Gastroesophageal sphincter (tissue), 4 donors: ENCODE results near the gene FNDC10. TPM values are rescaled to one million over a fixed set of nuclear protein-coding genes. Genes with fewer than 3 reads are reported as not detected.
"Not testable (repeated sequence)": the region's sequence is repeated elsewhere in the genome, so short reads cannot be mapped to it uniquely, and the experiment has no call there.

Experiments
- ATAC-seq: fragments of 150-250 bp; one replicate; pipeline ENCODE4 v1.9.1; 2016; ENCODE audit warnings: mild to moderate bottlenecking, moderate library complexity
- H3K27ac ChIP-seq, 4 donors: fragments of 200-600 bp; sonication (generic) in 3 of 4; 1 replicate in 3 of 4; 2 replicates in 1 of 4; pipeline ENCODE4 v1.5.1; 2016 to 2019
- H3K27me3 ChIP-seq: fragments of 200-600 bp; sonication (generic); one replicate; pipeline ENCODE4 v1.5.1; 2019
- H3K36me3 ChIP-seq, 2 donors: fragments of 200-600 bp; sonication (generic); one replicate each; pipeline ENCODE4 v1.5.1; 2019; ENCODE audit warnings: control low read depth in 1 of 2
- H3K4me1 ChIP-seq, 3 donors: fragments of 200-600 bp; sonication (generic); 1 replicate in 2 of 3; 2 replicates in 1 of 3; pipeline ENCODE4 v1.5.1; 2016 to 2019; ENCODE audit warnings: control low read depth in 2 of 3
- H3K4me3 ChIP-seq, 2 donors: fragments of 200-600 bp; sonication (generic); one replicate each; pipeline ENCODE4 v1.5.1; 2019; ENCODE audit warnings: mild to moderate bottlenecking in 1 of 2, moderate library complexity in 1 of 2
- H3K9me3 ChIP-seq, 3 donors: fragments of 200-600 bp; sonication (generic); one replicate each; pipeline ENCODE4 v1.5.1; 2017 to 2019; ENCODE audit warnings: control low read depth in 2 of 3
- EP300 ChIP-seq: sonication (generic); formaldehyde crosslinking; IDR thresholded peaks from one replicate; pipeline ENCODE4 v1.6.1; 2017; ENCODE audit warnings: antibody characterized with exemption, mild to moderate bottlenecking
- POLR2A ChIP-seq, 2 donors: fragments of 450-650 bp; IDR thresholded peaks; one replicate each; pipeline ENCODE4 v1.6.1; 2017; ENCODE audit warnings: antibody characterized with exemption in 2 of 2, mild to moderate bottlenecking in 2 of 2, moderate library complexity in 1 of 2
- POLR2AphosphoS5 ChIP-seq: sonication (generic); formaldehyde crosslinking; IDR thresholded peaks from one replicate; pipeline ENCODE4 v1.6.1; 2017; ENCODE audit warnings: antibody characterized with exemption
- WGBS, 2 donors: methylation state at CpG; one replicate each; pipeline ENCODE4 v1.1.5; 2018; ENCODE audit warnings: low coverage in 1 of 2; 5-methylcytosine and 5-hydroxymethylcytosine counted together
- total RNA-seq, 4 donors: library from RNA; depleted of rRNA; stranded (reverse); fragments of >200 nt; gene quantifications; one replicate each; pipeline ENCODE4 v1.1.0, GENCODE V29; 2016
- TF ChIP-seq, protein P1 (sequence below), 4 experiments: fragments of 200-600 bp in 2 of 4; fragments of 450-650 bp in 2 of 4; sonication (generic) in 1 of 4; IDR thresholded peaks; one replicate each; pipeline ENCODE4 v1.5.1; 2017 to 2019; ENCODE audit warnings: antibody characterized with exemption in 4 of 4, mild to moderate bottlenecking in 2 of 4, moderate library complexity in 2 of 4

The FNDC10 gene
- total RNA-seq, 4 donors from 2014 or later, result 0.54 TPM; not detected in 2

DNA sequence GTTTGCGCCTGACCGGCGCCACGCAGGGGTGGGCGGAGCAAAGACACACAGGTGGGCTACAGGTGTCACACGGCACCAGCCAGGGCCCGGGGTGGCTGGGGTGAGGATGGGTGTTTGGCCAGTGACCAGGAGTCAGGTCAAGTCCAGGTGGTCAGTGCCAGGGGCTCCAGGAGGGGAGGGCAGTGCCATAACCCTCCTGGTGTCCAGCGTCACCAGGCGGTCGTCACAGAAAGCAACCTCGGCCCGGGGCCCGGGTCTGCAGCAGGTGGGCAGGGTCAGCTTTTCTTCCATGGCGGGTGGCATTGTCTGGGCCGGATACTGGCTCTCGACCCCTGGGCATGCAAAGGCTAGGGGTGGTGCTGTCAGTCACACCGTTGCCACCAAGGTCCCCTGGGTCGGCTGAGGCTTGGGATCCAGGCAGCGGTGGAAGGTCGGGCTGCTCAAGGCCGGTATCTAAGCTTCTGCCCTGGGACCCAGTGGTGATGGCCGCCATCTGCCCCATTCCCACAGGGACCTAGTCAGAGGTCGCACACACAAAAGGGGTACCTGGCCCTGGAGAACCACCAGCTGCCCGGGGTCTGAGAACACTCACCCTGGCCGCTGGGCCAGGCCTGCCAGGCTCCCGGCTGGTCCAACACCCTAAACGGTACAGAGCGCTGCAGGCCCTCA, 1.8 kb downstream of the FNDC10 start:
- no peaks in the 10 kb centered on the region for H3K36me3 ChIP-seq
- H3K4me3 ChIP-seq, result no peak overlapping the region
- H3K27me3 ChIP-seq, result peaks cover 67% of the 10 kb centered on the region
- no peak overlapping the region for H3K27ac ChIP-seq
- ATAC-seq, result no peak
- H3K4me1 ChIP-seq, result peaks cover 0 to 31% (median 11%) of the 10 kb centered on the region in 3 donors
- 56% methylated on average over 5 of the region's 28 CpGs; no CpG with 5 or more reads in 1 of the 2 donors for WGBS, 2 donors
- no peaks in the 10 kb centered on the region for H3K9me3 ChIP-seq
- TF ChIP-seq EP300 (no peak), POLR2AphosphoS5 (no peak), POLR2A (IDR thresholded peaks at IDR 0.05) (no peak)
- TF ChIP-seq, protein P1, sequence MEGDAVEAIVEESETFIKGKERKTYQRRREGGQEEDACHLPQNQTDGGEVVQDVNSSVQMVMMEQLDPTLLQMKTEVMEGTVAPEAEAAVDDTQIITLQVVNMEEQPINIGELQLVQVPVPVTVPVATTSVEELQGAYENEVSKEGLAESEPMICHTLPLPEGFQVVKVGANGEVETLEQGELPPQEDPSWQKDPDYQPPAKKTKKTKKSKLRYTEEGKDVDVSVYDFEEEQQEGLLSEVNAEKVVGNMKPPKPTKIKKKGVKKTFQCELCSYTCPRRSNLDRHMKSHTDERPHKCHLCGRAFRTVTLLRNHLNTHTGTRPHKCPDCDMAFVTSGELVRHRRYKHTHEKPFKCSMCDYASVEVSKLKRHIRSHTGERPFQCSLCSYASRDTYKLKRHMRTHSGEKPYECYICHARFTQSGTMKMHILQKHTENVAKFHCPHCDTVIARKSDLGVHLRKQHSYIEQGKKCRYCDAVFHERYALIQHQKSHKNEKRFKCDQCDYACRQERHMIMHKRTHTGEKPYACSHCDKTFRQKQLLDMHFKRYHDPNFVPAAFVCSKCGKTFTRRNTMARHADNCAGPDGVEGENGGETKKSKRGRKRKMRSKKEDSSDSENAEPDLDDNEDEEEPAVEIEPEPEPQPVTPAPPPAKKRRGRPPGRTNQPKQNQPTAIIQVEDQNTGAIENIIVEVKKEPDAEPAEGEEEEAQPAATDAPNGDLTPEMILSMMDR (IDR thresholded peaks at IDR 0.05), result no peak

DNA sequence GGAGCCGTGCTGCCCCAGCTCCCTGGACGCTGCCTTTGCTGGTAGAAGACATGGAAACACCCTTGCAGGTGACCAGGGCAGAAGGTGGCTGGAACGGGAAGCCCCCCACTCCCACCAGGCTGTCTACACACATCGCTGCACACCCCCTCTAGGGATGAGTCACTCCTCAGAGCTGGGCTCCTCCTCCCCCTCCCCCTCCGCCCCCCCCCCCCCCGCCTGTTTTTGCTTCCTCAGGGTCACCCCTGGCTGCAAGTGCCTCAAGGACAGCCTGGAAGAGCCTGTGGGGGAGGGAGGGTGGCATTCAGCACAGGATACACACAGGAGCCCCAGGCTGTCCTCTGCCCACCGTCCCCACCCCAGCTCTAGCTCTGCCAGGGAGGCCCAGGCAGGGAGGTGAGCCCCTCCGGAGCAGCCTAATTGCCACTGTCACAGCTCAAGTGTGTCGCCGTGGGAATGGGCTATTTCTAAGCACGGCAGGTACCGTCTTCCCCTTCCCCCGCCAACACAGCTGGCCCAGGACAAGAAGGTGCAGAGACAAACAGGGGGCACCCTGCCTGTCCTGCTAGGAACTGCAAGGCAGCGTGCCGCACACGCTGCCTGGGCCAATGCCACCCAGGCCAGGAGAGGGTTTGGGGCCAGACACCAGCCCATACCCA, 2.5 kb downstream of the FNDC10 start:
- ATAC-seq, result no peak
- Histone ChIP-seq H3K36me3 (no peaks in the 10 kb centered on the region), H3K27ac (no peak overlapping the region), H3K4me3 (no peak overlapping the region), H3K27me3 (peaks cover 59% of the 10 kb centered on the region), H3K9me3 (no peaks in the 10 kb centered on the region), H3K4me1 (peaks cover 0 to 31% (median 11%) of the 10 kb centered on the region in 3 donors)
- WGBS, 2 donors, result 0 to 23% methylated on average over 1 to 4 of the region's 16 CpGs
- TF ChIP-seq, protein P1 (IDR thresholded peaks at IDR 0.05), result no peak
- TF ChIP-seq EP300 (no peak), POLR2A (IDR thresholded peaks at IDR 0.05) (no peak), POLR2AphosphoS5 (no peak)

GRCh38 chr1:1596493-1597274, 3.3 kb downstream of the FNDC10 start:
- Histone ChIP-seq H3K27me3 (peaks cover 52% of the 10 kb centered on the region), H3K4me1 (peaks cover 0 to 31% (median 11%) of the 10 kb centered on the region in 3 donors), H3K27ac (no peak overlapping the region), H3K9me3 (no peaks in the 10 kb centered on the region), H3K4me3 (no peak overlapping the region), H3K36me3 (no peaks in the 10 kb centered on the region)
- ATAC-seq, result no peak
- TF ChIP-seq EP300 (no peak), POLR2A (IDR thresholded peaks at IDR 0.05) (no peak), POLR2AphosphoS5 (no peak)
- TF ChIP-seq, protein P1 (IDR thresholded peaks at IDR 0.05), result no peak
- 20 to 26% methylated on average over 1 to 6 of the region's 12 CpGs for WGBS, 2 donors

GRCh38 chr1:1595341-1595740, 4.6 kb downstream of the FNDC10 start:
- H3K4me1 ChIP-seq, result peaks cover 0 to 24% (median 8%) of the 10 kb centered on the region in 3 donors
- peaks cover 44% of the 10 kb centered on the region for H3K27me3 ChIP-seq
- H3K36me3 ChIP-seq, H3K9me3 ChIP-seq, ATAC-seq, H3K4me3 ChIP-seq, H3K27ac ChIP-seq: not testable (repeated sequence)
- WGBS, 2 donors, result 68 to 80% methylated on average over 2 of the region's 2 CpGs

DNA sequence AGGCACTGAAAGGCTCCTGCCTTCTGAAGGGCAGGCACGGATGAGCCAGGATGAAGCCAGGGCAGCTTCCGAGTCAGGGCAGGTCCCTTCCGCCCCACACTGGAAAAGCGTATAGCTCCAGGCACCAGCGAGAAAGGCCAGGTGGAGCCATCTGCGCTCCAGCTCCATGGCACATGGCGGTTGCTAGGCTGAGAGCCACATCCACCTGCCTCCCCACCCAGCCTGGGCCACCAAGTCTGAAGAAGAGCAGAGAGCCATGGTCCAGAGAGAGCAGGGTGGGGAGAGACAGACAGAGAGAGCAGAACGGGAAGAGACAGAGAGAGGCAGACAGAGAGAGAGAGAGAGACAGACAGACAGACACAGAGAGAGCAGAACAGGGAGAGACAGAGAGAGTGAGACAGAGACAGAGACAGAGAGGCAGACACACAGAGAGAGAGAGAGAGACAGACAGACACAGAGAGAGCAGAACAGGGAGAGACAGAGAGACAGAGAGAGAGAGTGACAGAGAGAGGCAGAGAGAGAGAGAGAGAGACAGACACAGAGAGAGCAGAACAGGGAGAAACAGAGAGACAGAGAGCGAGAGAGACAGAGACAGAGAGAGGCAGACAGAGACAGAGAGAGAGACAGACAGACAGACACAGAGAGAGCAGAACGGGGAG, 5.2 kb downstream of the FNDC10 start:
- no peaks in the 10 kb centered on the region for H3K9me3 ChIP-seq
- no peak for TF ChIP-seq POLR2AphosphoS5
- TF ChIP-seq, protein P1 (IDR thresholded peaks at IDR 0.05), result no peak
- no peak overlapping the region for H3K4me3 ChIP-seq
- H3K27ac ChIP-seq, result no peak overlapping the region
- ATAC-seq, result no peak
- H3K36me3 ChIP-seq, result no peaks in the 10 kb centered on the region
- peaks cover 46% of the 10 kb centered on the region for H3K27me3 ChIP-seq
- H3K4me1 ChIP-seq, result peaks cover 0 to 20% (median 6%) of the 10 kb centered on the region in 3 donors
- WGBS, 2 donors, result 59 to 60% methylated on average over 3 of the region's 10 CpGs
